ENCODE results near the gene DOCK8. TPM values are rescaled to one million over a fixed set of nuclear protein-coding genes. Genes with fewer than 3 reads are reported as not detected.

DOCK8 gene
- total and polyA plus RNA-seq, 10 donors: 34.3 to 275 (median 184) TPM

DNA sequence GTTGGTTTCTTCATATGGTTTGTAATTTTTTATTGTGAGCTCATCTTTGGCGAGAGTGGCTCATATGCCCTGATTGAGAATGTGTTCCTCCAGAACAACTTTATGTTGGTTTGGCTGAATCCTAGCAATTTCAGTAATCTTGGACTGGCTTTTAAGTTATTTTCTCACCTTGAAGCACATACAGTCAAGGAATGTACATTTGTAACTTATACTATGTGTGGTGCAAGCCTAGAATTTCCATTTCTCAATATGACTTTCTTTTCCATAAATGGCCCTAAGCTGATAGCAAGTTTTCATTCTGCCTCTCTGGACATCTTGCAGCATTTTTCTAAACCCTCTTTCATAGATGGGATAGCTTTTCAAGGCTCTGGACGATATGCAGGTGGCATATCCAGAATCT is 247.5 kb downstream of the DOCK8 start:
- intact Hi-C loops (cut with DNase I; ENCODE audit: low total_unique reads): no loop called here
- no peak for TF ChIP-seq POLR2AphosphoS5 (IDR thresholded peaks at IDR 0.05)
- TF ChIP-seq, protein P1, sequence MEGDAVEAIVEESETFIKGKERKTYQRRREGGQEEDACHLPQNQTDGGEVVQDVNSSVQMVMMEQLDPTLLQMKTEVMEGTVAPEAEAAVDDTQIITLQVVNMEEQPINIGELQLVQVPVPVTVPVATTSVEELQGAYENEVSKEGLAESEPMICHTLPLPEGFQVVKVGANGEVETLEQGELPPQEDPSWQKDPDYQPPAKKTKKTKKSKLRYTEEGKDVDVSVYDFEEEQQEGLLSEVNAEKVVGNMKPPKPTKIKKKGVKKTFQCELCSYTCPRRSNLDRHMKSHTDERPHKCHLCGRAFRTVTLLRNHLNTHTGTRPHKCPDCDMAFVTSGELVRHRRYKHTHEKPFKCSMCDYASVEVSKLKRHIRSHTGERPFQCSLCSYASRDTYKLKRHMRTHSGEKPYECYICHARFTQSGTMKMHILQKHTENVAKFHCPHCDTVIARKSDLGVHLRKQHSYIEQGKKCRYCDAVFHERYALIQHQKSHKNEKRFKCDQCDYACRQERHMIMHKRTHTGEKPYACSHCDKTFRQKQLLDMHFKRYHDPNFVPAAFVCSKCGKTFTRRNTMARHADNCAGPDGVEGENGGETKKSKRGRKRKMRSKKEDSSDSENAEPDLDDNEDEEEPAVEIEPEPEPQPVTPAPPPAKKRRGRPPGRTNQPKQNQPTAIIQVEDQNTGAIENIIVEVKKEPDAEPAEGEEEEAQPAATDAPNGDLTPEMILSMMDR (IDR thresholded peaks at IDR 0.05 in 8 of 11, conservative IDR thresholded peaks at IDR 0.05 in 3 of 11): no peak
- TF ChIP-seq POLR2A (IDR thresholded peaks at IDR 0.05): no peak
- Histone ChIP-seq H3K4me3 (no peak overlapping the region), H3K27me3 (replicated peaks in 1 of 7) (no peaks in the 10 kb centered on the region), H3K36me3 (peaks cover 2 to 96% (median 53%) of the 10 kb centered on the region in 6 donors), H3K27ac (no peak overlapping the region), H3K4me1 (peaks cover 0 to 28% (median 0%) of the 10 kb centered on the region in 6 donors), H3K9me3 (no peaks in the 10 kb centered on the region)
- WGBS, 5 donors: 94 to 99% (median 96%) methylated on average over 2 of the region's 2 CpGs
- no peak for DNase-seq

DNA sequence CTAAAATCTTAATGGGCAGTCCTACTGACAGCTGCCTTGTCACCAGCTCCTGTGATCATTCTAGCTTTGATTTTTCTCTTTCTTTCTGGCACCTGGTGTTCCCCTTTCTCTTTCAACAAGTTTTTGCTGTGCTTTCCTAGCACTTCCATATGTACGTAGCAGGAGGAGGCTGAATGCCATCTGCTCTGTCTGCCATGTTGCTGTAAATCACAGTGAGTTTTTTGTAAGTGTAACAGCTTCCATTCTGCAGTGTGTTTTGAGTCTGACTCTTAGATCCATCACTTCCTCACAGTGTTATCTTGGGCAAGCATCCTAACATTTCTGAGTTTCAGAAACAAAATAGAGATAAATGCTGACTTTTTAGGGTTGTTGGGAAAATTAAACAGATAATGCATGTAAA is 247.9 kb downstream of the DOCK8 start:
- H3K36me3 ChIP-seq: peaks cover 2 to 91% (median 48%) of the 10 kb centered on the region in 6 donors
- H3K9me3 ChIP-seq: no peaks in the 10 kb centered on the region
- H3K27me3 ChIP-seq (replicated peaks in 1 of 7): no peaks in the 10 kb centered on the region
- TF ChIP-seq, protein P1 (IDR thresholded peaks at IDR 0.05 in 8 of 11, conservative IDR thresholded peaks at IDR 0.05 in 3 of 11): no peak
- TF ChIP-seq POLR2AphosphoS5 (IDR thresholded peaks at IDR 0.05): no peak
- no peak for TF ChIP-seq POLR2A (IDR thresholded peaks at IDR 0.05)
- intact Hi-C loops (cut with DNase I; ENCODE audit: low total_unique reads): no loop called here
- no peak overlapping the region for H3K27ac ChIP-seq
- DNase-seq: no peak
- peaks cover 0 to 28% (median 0%) of the 10 kb centered on the region in 6 donors for H3K4me1 ChIP-seq
- WGBS, 5 donors: 93 to 100% (median 97%) methylated on average over 1 of the region's 1 CpG
- no peak overlapping the region for H3K4me3 ChIP-seq

GRCh38 chr9:463455-464171 is 248.9 kb downstream of the DOCK8 start:
- WGBS, 5 donors: 92 to 96% (median 95%) methylated on average over 8 of the region's 8 CpGs
- intact Hi-C loops (cut with DNase I; ENCODE audit: low total_unique reads): no loop called here

GRCh38 chr9:466747-467146 is 252.1 kb downstream of the DOCK8 start:
- Histone ChIP-seq H3K27me3 (replicated peaks in 1 of 7) (no peaks in the 10 kb centered on the region), H3K36me3 (peaks cover 2 to 51% (median 38%) of the 10 kb centered on the region in 6 donors), H3K4me3 (no peak overlapping the region), H3K27ac (no peak overlapping the region), H3K9me3 (no peaks in the 10 kb centered on the region), H3K4me1 (peaks cover 16 to 37% (median 30%) of the 10 kb centered on the region in 6 donors)
- TF ChIP-seq POLR2AphosphoS5 (IDR thresholded peaks at IDR 0.05) (no peak), POLR2A (IDR thresholded peaks at IDR 0.05) (no peak)
- TF ChIP-seq, protein P1 (IDR thresholded peaks at IDR 0.05 in 8 of 11, conservative IDR thresholded peaks at IDR 0.05 in 3 of 11): no peak
- no peak for DNase-seq
- WGBS, 5 donors: 73 to 95% (median 87%) methylated on average over 1 of the region's 1 CpG
- intact Hi-C loops (cut with DNase I; ENCODE audit: low total_unique reads): no loop called here

More at GRCh38 chr9:463455-464171, 248.9 kb downstream of the DOCK8 start:
- TF ChIP-seq POLR2A (IDR thresholded peaks at IDR 0.05) (no peak), POLR2AphosphoS5 (IDR thresholded peaks at IDR 0.05) (peak in 1 of 3 donors; percentile 21)
- TF ChIP-seq, protein P1 (IDR thresholded peaks at IDR 0.05 in 8 of 11, conservative IDR thresholded peaks at IDR 0.05 in 3 of 11): no peak
- Histone ChIP-seq H3K4me1 (peaks cover 4 to 30% (median 6%) of the 10 kb centered on the region in 6 donors), H3K9me3 (no peaks in the 10 kb centered on the region), H3K27ac (no peak overlapping the region), H3K4me3 (no peak overlapping the region), H3K36me3 (peaks cover 2 to 81% (median 39%) of the 10 kb centered on the region in 6 donors), H3K27me3 (replicated peaks in 1 of 7) (no peaks in the 10 kb centered on the region)
- no peak for DNase-seq
